ENCODE measurements around the gene PIAS4.

The PIAS4 gene

DNA sequence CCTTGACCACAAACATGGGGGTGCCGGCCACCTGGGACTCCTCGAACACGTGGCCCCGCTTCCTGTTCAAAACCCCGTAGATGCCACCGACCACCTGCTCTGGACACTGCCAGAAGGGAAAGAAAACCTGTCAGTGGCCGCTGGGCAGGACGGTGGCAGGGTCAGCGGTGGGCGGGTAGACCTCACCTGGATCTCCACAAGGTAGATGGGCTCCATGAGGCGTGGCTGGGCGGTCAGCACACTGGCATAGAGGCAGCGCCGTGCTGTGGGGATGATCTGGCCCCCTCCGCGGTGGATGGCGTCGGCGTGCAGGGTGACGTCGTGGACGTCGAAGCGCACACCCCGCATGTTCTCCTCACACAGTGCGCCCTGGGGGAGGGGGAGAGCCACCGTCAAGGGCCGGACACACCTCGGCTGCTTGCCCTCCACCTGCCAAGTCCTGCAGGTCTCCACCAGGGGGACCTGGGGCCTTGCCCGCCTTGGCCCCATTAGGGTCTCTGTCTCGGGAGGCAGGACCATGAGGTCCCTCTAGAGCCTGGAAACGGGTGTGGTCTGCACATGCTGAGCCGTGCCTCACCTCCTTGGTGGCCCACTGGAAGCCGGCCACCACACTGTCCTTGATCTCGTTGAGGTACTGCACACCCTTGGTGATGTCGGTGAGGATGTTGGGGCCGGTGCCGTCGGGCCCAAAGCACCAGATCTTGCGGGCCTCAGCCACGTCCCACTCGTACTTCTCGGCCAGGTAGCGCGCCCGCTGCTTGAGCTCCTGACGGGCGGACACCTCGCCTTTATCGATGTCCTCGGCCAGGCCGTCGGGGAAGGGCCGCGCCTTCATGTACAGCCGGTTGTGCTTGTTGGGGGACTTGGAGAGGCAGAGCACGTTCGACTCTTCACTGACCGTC, 30.0 kb upstream of the PIAS4 start:
- peak in 1 of 2 donors; percentile 16 for DNase-seq

GRCh38 chr19:3978145-3978544, 29.4 kb upstream of the PIAS4 start:
- DNase-seq, result peak in 1 of 2 donors; percentile 6

GRCh38 chr19:3979289-3979673, 28.3 kb upstream of the PIAS4 start:
- DNase-seq, result peak in 1 of 2 donors; percentile 14

DNA sequence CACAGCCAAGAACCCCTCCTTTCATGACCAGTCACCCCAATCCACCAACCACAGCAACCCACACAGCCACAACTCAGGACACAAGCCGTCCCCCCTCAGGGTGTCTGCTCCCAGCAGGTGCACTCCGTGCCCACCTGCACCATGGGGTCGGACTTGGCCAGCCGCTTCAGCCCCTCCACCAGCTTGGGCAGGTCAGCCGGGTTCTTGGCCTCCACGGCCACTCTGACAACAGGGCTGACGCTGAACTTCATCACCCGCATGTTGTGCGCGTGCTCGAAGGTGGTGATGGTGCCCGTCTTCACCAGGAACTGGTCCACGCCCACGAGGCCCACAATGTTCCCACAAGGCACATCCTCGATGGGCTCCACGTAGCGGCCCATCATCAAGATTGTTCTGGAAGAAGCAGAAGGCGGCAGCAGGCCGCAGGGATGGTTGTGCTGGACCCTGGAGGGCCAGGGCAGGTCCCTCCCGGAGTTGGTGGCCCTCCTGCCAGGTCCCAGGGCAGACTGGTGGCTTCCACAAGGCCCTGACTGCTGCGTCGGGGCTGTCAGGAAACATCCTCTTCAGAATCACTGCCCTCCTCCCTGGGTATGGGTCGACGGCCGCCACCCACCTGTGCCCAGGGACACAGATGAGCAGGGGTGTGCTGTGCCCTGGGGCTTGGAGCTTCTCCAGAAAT, 27.7 kb upstream of the PIAS4 start:
- peak in 1 of 2 donors; percentile 6 for DNase-seq

DNA sequence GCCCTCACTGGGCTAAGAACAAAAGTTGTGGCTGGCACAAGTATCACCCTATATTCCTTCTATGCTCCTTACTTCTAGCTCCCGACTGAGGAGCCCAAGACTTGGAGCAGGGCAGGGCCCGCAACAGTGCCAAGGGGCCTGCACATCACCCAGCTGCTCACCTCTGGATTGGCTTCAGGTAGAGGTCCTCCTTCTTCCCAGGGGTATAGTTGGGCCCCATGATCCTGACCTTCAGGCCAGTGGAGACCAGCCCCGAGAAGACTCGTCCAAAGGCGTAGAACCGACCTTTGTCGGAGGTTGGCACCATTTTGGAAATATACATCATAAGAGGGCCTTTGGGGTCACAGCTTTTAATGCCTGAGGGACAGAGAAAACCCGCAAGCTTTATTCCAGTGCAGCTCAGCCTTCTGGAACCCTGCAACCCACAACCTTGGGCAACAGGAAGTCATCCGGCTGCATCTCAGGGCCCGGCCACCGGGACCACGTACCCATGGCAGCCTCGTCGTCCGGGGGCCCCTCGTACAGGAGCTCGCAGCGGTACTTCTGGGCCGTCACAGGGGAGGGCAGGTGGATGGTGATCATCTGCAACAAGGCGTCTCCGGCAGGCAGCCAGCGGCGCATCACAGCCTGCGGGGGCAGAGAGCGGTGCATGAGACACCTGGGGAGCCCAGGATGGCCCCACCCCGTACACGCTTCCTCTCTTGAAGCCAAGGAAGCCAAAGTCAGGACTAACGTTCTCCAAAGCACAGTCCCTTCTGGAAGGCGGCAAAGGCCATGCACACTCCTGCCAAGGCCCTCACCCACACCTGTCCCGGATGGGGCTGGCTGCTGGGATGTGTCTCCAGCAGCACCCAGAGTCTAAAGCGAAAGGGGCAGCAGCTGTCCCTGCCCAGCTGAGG, 26.9 kb upstream of the PIAS4 start:
- DNase-seq, result no peak

DNA sequence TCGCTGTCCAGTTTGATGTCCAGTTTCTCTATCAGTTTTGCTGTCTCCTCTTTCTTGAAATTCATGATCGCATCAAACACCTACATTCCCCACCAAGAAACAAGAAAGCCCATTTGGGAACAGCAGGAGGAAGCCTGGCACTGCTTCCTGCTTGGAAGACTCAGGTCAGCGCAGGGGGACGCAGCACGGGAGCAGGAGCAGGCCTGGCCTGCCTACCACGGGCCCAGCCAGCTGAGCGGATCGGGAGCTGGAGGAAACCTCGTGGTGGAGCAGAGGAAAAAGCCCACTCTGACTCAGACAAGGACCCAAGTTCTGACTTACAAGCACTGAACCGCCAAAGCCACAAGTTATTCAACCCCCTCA, 26.2 kb upstream of the PIAS4 start:
- no peak for DNase-seq

DNA sequence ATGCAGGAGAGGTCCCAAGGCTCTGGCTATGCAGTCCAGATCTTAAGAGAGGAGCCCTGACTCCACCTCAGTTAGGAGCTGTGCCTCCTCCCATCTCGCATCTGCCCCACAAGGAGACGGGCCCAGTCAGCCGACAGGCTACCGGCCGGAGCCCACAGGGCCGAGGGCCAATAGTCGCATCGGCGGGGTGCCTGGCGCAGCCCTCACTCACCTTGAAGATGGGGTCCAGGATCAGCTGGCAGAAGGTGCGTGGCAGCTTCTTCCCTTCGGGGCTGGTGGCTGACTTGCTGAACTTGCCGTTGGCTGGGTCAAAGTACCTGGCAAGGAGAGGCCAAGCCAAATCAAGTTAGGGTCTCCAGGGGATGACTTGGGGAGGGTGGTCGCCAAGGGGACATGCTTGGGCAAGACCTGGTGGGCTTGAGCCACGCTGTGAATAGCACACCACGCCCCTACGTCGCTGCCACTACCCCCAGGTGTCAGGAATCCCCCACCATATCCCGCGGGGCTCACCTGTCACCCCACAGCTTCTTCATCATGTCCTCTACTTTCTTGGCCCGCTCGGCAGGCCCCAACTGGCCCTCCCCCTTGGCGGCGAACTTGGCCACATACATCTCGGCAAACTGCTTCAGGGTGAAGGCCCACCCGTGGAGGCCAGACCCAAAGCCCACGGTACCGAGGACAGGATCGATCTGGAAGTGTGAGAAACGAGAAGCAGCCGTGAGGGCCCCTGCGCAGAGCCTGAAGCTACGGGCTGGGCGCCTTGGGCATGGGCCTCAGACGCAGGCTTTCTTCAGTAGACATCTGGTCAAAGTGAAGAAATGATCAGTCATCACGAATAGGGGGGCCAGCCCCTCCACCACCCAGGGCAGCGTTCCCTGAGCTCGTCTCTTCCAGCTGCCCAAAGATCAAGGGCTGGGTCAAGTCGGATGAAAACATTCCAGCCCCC, 25.5 kb upstream of the PIAS4 start:
- DNase-seq, result no peak

GRCh38 chr19:3982701-3983541, 24.6 kb upstream of the PIAS4 start:
- peak in 1 of 2 donors; percentile 6 for DNase-seq

DNA sequence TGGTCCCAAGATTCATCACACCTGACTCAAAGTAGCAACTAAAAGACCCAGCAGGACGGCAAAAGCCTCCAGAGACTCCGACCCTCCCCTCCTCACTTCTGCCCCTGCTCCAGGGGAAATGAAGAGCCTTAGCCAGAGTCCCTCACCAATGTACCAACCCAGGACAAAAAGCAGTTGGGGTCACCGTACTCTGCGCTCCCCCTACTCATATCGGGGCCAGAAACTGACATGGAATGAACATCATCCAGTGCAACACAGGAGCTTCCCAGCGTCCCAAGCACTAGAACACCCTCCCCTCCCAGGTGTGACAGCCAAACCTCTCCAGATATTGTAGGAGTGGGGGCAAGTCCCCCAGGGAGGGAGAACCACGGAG, 24.0 kb upstream of the PIAS4 start:
- DNase-seq, result no peak

- peak in 1 of 2 donors; percentile 39 for DNase-seq
Measured at GRCh38 chr19:3983936-3984583, 23.5 kb upstream of the PIAS4 start.

DNA sequence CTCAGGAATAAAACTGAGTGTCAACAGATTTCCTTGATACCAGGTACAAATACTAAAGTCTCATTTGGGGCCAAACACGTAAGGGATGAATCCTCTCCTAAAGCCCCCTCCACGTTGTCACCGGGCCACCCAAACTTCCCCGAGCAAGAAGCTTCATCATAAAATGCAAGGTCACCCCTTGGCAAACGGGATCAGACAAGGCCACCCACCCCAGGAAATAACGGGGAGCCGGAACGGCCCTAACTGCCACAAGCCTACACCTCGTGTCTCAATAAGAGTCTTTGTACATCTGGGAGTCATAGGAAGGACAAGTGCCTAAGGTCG, 23.0 kb upstream of the PIAS4 start:
- DNase-seq, result no peak

- DNase-seq, result peak; percentile 90 to 94
Measured at GRCh38 chr19:3984908-3985642, 22.5 kb upstream of the PIAS4 start, which contains the start of gene EEF2. EEF2 (minus strand) TSS chr19:3985463; CDS start chr19:3985380, 83 bp downstream.

- no peak for DNase-seq
Measured at GRCh38 chr19:3985643-3986259, 21.8 kb upstream of the PIAS4 start.

DNA sequence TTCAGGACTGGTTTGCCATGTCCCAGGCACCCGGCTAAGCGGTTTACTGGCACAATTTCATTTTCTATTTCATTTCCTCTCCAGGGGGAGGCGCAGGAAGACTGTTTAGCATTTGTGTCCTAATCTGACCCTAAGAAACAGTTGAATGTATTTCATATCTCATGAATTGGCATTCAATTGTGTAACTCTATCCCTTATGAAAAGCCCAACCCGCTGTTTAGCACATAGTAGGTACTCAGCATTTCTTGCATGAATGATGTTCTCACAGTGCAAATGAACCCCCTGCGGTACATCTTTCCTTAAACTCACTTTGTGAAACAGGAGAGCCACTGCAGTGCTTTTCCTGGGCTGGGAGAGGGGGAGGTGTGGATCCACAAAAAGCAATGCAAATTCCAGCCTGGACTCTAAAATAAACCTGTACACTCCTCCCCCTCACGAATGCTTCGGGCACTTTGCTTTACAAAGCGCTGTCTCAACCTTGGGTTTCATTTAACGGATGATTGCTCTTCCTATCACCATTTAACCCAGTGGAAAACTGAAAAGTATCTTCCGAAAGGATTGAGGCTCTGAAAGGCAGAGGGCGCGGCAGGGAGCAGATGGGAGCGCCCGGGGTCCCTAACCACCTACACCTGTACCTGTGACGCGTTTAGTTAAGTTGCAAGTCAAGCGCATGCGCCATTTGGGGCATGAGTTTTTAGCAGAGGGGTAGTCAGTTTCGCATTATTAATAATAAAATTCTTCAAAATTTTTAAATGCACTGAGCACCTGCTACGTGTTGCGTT, 21.1 kb upstream of the PIAS4 start:
- peak; percentile 77 to 84 for DNase-seq

DNA sequence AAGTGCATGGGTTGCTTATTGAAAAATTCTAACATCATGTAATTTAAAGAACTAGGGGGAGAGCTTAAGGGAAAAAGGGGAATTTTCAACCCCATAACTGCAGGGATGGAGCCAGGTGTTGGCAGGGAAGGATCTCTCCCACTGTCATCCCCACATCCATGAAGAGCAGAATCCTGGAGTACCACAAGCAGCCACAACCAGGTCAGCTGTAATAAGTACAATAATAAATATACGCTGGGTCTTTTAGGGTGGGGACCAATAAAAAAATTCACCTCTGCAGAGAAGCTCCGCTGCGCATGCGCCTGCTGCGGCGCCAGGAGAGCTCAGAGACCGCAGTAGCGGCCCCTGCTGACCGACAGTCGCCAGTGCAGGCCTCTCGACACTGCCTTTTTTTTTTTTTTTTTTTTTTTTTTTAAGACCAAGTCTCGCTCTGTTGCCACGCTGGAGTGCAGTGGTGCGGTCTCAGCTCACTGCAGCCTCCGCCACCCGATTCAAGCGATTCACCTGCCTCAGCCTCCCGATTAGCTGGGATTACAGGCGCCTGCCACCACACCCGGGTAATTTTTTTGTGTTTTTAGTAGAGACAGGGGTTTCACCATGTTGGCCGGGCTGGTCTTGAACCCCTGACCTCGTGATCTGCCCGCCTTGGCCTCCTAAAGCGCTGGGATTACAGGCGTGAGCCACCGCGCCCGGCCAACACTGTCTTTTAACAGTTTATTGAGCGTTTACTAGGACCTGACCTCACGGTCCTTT, 19.7 kb upstream of the PIAS4 start:
- peak; percentile 92 to 94 for DNase-seq

DNA sequence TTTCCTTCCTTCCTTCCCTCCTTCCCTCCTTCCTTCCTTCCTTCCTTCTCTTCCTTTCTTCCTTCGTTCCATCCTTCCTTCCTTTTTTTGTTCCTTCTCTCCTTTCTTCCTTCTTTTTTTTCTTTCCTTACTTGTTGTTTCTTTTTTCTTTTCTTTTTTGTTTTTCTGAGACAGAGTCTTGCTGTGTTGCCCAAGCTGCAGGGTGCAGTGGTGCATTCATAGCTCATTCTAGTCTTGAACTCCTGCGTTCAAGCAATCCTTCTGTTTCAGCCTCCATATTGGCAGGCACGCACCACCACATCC, 16.8 kb upstream of the PIAS4 start:
- DNase-seq, result no peak

- no peak for DNase-seq
Measured at GRCh38 chr19:3995607-3996006, 11.9 kb upstream of the PIAS4 start.
